ENCODE measurements around the gene RBM39.

DNA sequence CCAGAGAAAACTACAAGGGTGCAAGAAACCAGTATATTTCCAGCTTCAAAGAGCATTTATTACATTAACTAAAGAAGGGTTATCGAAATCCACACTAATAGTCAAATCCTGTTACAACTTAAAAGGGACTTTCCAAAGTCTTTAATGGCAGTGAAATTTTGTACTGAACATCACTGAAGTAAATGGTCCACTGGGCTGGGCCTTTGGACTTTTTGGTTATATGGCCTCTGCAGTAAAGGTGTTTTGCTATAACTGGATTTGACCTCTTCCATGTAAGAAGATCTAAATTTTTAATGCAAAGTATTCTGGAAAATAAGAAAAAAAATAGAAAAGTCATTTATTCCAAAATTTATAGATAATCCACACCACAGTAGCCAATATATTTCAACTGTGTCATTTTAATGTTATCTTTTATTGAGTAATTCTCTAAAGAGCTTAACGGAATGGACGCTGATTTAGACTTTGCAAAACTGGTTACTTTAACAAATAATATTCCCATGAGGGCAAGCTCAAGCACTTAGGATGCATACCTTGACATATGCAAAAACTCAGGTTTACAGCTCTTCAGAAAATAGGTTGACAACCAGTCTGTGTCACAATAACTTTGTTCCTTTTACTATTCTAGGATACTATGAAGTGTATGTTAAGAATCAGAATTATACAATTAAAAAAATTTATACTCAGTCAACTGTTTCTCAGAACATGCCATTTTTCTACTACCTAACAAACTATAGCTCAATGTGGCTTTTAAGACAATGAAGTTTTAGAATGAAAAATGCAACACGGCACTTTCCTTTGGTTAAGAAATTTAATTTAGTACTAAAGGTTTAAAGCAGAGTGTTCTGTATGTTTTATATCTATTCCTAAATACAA is 7.0 kb downstream of the RBM39 start:
- TF ChIP-seq, protein P1, sequence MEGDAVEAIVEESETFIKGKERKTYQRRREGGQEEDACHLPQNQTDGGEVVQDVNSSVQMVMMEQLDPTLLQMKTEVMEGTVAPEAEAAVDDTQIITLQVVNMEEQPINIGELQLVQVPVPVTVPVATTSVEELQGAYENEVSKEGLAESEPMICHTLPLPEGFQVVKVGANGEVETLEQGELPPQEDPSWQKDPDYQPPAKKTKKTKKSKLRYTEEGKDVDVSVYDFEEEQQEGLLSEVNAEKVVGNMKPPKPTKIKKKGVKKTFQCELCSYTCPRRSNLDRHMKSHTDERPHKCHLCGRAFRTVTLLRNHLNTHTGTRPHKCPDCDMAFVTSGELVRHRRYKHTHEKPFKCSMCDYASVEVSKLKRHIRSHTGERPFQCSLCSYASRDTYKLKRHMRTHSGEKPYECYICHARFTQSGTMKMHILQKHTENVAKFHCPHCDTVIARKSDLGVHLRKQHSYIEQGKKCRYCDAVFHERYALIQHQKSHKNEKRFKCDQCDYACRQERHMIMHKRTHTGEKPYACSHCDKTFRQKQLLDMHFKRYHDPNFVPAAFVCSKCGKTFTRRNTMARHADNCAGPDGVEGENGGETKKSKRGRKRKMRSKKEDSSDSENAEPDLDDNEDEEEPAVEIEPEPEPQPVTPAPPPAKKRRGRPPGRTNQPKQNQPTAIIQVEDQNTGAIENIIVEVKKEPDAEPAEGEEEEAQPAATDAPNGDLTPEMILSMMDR (CRISPR knock-in tag; IDR thresholded peaks at IDR 0.05) = no peak
- TF ChIP-seq ATF7-NPFF (CRISPR knock-in tag; IDR thresholded peaks at IDR 0.05; ENCODE audit: low read depth) (no peak), ETV6 (CRISPR knock-in tag; conservative IDR thresholded peaks at IDR 0.05) (no peak), ZZZ3 (CRISPR knock-in tag; IDR thresholded peaks at IDR 0.05; ENCODE audit: borderline replicate concordance) (no peak), ZNF274 (CRISPR knock-in tag; IDR thresholded peaks at IDR 0.05) (no peak), CCDC6 (CRISPR knock-in tag; IDR thresholded peaks at IDR 0.05) (no peak), FOXK1 (CRISPR knock-in tag; IDR thresholded peaks at IDR 0.05; ENCODE audit: borderline replicate concordance, low read depth) (no peak), NFATC3 (CRISPR knock-in tag; IDR thresholded peaks at IDR 0.05) (no peak), MZF1 (CRISPR knock-in tag; IDR thresholded peaks at IDR 0.05; ENCODE audit: borderline replicate concordance) (no peak), KAT7 (CRISPR knock-in tag; IDR thresholded peaks at IDR 0.05; ENCODE audit: borderline replicate concordance) (no peak)
- TF ChIP-seq, protein P2, sequence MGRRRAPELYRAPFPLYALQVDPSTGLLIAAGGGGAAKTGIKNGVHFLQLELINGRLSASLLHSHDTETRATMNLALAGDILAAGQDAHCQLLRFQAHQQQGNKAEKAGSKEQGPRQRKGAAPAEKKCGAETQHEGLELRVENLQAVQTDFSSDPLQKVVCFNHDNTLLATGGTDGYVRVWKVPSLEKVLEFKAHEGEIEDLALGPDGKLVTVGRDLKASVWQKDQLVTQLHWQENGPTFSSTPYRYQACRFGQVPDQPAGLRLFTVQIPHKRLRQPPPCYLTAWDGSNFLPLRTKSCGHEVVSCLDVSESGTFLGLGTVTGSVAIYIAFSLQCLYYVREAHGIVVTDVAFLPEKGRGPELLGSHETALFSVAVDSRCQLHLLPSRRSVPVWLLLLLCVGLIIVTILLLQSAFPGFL (CRISPR knock-in tag; IDR thresholded peaks at IDR 0.05) = no peak
- TF ChIP-seq, protein P3, sequence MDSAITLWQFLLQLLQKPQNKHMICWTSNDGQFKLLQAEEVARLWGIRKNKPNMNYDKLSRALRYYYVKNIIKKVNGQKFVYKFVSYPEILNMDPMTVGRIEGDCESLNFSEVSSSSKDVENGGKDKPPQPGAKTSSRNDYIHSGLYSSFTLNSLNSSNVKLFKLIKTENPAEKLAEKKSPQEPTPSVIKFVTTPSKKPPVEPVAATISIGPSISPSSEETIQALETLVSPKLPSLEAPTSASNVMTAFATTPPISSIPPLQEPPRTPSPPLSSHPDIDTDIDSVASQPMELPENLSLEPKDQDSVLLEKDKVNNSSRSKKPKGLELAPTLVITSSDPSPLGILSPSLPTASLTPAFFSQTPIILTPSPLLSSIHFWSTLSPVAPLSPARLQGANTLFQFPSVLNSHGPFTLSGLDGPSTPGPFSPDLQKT (CRISPR knock-in tag; IDR thresholded peaks at IDR 0.05; ENCODE audit: borderline replicate concordance) = no peak
